Activated gamma-delta T cell (primary cell): ENCODE results near the gene CRACDL.

ENCODE experiments used
- DNase-seq: peaks from one replicate; lab custom pipeline; 2025; lab: John Stamatoyannopoulos, UW

CRACDL gene

DNA sequence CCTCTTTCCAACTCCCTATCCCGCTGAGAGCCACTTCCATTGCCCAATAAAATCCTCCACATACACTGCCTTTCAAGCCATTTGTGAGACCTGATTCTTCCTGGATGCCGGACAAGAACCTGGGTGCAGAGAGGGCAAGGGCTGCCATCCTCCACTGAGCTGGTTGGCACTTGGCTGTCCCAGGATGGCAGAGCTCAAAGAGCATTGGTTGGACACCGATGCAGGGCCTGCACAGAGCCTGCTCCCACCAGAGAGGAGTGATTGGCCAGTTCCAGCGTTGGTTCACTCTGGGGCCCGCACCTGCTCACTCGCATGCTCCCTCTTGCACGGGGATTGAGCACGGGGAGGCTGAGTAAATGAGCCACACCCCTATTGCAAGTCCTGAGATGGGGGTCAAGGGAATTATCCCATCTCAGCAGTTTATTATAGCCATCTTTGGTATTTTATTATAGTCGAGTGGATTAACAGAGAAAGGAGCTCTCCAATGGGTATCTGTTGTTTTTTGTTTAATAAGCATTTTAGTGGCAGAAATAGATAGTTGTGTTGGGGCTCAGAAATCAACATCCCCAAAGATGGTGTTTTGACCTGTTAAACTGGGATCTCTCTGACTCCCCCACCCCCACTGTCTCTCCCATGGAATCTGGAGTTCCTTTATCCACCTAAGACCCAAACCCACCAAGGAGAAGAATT, 185.3 kb downstream of the CRACDL start:
- no peak for DNase-seq

DNA sequence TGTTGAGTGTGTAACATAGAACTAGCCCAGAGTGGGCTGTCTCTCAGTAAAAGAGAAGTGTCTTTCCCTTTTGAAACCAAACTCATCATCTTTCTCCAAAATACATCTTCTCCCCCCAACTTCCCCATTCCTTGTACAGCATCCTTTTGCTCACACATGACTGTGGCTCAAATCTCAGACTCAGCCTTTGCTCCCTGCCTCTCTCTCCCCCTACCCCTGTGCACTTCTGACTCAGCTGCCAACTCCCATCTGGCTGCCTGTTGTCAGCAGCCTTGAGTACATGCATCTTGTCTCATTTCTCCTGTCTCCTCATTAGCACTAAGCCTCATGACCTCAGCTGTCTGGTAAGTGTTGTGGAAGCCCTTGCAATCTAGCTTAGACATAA, 187.0 kb downstream of the CRACDL start:
- no peak for DNase-seq

DNA sequence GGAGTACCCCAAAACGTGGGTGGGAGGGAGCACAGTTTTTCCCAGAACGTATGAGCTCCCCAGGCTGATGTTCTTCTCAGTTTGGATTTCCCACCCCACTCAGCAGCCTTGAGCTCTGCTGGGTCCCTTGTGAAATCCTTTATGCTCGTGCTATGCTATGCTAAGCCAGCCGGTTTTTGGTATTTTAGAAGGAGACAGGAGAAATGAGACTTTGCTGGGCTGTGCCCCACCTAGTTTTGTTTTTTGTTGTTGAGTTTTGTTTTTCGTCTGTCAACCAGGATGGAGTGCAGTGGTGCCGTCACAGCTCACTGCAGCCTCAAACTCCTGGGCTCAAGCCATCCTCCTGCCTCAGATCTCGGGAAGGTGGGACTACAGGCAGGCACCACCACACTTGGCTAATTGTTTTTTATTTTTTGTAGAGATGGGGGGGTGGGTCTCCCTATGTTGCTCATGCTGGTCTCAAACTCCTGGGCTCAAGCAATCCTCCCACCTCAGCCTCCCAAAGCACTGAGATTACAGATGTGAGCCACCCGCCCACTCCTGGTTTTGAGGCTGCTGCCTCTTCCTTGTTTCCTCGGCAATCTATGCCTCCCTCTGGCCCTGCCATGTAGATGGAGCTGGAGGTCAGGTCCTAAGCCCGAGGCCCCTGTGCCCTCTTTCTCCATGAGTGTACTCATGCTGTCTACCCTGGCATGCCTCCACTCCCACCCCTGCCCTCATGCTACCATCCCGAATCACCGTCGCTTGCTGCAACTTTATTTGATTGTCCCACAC, 187.5 kb downstream of the CRACDL start:
- no peak for DNase-seq

DNA sequence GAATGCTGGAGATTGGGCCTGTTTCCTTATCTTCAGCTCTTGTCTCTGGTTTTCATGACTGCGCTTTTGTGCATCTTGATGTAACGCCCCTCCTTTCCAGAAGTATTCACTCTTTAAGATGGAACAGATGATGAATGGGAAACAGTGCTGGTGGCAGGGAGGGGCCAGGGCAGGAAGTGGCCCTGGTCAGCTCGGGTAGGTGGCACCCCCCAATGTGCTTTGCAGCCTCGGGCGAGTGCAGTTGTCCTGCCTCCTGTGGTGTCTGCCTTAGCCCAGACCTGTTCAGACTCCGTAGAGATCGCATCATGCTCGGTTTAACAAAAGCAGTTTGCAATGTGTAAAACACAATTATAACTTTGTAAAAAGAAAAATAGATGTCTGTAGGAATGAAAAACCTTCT, 188.1 kb downstream of the CRACDL start:
- DNase-seq = no peak

DNA sequence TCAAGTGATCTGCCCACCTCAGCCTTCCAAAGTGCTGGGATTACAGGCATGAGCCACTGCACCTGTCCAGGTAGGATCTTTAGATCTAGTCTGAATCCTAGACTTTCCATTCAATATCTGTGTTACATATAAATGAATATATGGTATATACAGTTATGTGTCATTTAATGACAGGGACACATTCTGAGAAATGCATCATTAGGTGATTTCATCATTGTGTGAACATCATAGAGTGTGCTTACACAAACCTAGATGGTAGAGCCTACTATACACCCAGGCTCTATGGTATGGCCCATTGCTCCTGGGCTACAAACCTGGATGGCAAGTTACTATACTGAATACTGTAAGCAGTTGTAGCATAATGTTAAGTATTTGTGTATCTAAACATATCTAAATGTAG, 189.6 kb downstream of the CRACDL start:
- DNase-seq = no peak

DNA sequence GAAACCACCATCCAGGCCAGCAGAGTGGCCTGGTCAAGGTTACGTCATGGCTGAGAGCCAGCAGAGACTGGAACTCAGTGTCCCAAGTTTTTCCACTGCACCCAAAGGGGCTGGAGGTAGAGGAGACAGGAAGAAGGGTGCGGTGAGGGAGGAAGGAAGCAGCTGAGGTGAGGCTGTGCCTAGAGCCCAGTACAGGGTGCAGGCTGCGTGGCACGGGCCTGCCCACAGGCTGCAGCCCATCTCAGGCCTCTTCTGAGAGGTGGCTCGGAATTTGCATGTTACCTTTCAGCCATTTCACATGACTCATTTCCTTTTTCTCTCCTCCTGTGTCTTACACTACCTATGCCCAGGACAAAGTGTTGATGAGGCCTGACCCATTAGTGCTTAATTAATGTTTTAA, 191.4 kb downstream of the CRACDL start:
- DNase-seq = no peak
